GM12873 (cell line): Measurements from ENCODE around the gene EEF1AKMT1.

ENCODE experiments used
- TF ChIP-seq, protein P1 (sequence below): IDR thresholded peaks from 2 replicates; pipeline ENCODE4 v1.5.1; 2012; ENCODE audit warnings: low read depth, mild to moderate bottlenecking, moderate library complexity, low read length, control low read depth; ENCODE audit not compliant: insufficient read depth; ENCODE audit errors: missing control alignments

Gene EEF1AKMT1

DNA sequence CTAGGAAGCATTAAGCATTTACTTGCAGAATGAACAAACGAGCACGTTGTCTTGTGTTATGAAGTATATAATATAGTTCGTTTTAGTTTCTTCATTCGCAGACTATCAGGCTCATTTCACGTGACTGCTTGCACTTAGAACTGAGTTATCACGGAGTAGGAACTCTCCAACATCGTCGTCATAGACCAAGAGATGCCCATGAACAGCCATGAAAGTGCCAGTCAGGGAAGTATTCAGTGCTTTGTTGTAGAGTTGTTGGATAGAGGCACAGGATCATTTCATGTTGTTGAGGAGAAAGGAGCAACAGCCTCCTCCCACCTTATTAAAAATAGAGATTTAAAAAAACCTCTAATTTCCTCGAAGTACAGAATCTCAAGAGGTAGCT is 71.2 kb downstream of the EEF1AKMT1 start:
- TF ChIP-seq, protein P1, sequence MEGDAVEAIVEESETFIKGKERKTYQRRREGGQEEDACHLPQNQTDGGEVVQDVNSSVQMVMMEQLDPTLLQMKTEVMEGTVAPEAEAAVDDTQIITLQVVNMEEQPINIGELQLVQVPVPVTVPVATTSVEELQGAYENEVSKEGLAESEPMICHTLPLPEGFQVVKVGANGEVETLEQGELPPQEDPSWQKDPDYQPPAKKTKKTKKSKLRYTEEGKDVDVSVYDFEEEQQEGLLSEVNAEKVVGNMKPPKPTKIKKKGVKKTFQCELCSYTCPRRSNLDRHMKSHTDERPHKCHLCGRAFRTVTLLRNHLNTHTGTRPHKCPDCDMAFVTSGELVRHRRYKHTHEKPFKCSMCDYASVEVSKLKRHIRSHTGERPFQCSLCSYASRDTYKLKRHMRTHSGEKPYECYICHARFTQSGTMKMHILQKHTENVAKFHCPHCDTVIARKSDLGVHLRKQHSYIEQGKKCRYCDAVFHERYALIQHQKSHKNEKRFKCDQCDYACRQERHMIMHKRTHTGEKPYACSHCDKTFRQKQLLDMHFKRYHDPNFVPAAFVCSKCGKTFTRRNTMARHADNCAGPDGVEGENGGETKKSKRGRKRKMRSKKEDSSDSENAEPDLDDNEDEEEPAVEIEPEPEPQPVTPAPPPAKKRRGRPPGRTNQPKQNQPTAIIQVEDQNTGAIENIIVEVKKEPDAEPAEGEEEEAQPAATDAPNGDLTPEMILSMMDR, result no peak

DNA sequence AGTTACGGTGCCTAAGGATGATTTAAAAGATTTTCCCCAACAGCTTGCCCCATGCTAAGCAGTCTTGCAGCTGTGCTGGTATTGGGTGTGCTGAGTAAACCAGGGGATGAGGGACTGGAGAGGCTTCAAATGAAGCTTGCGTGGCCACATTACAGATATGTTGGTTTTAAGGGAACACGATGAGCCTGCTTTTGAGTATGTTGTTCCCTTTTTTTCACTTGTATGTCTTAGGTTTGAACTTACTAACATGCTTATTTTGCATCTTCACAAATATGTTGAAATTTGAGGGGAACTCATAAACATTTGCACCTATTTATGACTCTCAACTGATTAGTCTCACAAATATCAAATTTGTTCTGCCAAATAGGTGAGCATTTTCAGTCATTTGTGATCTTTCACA is 72.3 kb downstream of the EEF1AKMT1 start:
- TF ChIP-seq, protein P1, result no peak

DNA sequence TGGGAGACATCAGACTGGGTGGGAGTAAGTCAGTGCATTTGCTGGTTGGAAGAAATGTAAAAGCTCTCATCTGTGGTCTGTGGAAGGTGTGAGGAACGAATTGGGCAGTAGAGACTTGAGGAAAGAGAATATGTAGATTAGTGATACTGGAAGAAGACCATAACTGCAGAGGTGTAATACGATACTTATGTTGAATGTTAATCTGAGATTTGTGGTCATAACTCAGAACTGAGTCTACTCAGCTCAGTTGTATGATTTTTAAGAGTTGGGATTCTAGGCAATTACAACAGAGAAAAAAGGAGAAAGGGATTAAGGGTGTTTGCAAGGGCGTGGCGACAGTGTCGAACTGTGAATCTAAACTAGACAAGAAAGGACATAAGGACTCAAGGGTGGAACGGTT is 73.5 kb downstream of the EEF1AKMT1 start:
- TF ChIP-seq, protein P1, result no peak

DNA sequence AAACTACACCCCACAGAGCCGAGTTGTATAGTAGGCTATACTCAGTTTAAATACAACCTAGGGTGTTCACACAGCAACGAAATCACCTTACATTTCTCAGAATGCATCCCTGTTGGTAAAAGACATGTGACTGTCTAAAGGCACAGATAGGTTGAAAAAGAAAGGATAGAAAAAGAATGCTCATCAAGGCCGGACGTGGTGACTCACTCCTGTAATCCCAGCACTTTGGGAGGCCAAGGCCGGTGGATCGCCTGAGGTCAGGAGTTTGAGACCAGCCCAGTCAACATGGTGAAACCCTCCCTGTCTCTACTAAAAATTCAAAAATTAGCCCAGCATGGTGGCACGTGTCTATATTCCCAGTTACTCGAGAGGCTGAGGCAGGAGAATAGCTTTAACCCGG is 74.0 kb downstream of the EEF1AKMT1 start:
- TF ChIP-seq, protein P1, result no peak

DNA sequence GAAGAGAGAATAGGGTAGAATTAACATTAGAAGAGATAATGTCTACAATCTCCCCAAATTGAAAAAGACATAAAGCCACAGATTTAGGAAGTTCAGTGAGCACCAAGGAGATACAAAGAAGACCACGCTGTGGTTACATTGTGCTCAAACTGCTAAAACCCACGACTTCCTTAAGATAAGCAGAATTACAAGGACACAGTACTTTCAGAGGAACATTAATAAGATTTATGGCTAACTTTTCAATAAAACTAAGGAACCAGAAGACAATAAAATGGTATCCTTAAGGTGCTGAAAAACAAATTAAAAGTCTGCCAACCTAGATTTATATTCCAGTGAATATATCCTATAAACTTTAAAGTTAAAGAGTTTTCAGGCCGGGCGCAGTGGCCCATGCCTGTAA is 77.7 kb downstream of the EEF1AKMT1 start:
- TF ChIP-seq, protein P1, result no peak

DNA sequence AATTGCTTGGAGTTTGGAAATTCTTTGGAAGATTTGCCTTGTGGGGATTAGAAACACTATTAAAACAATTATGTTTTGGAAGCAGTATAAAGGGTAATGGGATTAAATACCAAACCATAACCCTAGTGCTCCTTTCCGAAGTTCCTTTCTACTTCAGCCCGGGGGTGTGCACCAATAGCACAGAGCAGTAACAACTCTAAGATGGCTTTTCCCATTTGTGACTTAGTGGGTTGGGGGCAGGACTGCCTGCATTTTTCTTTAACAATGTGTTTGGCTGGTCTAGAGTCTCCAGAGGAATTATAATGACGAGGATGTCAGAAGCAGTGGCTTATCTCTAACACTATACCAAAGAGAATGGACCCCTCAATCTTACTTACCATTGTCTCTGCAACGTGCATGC is 82.1 kb downstream of the EEF1AKMT1 start:
- TF ChIP-seq, protein P1, result no peak

DNA sequence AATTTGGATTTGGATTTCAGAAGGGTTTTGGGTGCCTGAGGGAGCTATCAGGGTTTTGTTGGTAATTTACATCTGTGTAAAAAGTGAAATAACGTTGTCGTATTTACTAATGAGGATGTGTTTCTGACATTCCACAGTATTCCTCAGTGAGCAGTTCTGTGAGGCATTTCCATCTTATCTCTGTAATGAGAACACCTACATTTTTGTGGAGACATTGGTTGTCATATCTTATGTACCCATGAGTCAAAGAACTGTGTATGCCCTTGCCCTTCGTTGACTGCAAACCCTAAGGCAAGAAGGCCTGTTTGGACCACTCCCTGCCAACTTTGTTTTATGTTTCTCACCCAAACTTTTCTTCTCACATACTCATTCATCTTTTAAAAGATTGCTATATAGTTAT is 84.5 kb downstream of the EEF1AKMT1 start:
- TF ChIP-seq, protein P1, result no peak
